Endothelial cell of umbilical vein (primary cell): ENCODE results near the gene SLC25A21. TPM values are rescaled to one million over a fixed set of nuclear protein-coding genes. Genes with fewer than 3 reads are reported as not detected.

Source experiments
- BruUV-seq: library from RNA; stranded (reverse); fragments of 400-500 nt; replicated peaks from 2 replicates; lab custom pipeline; 2021; lab: Mats Ljungman, UMichigan
- CTCF ChIA-PET: fragments of 300-600, 350-600 bp; sonication (Branson Sonifier 250); formaldehyde crosslinking; loops from one replicate; lab custom pipeline; 2021; ENCODE audit warnings: antibody characterized with exemption, inconsistent platforms; lab: Charles Lee
- POLR2A ChIA-PET: fragments of 300-600, 350-600 bp; sonication (Branson Sonifier 250); formaldehyde crosslinking; loops from one replicate; lab custom pipeline; 2021; ENCODE audit warnings: antibody characterized with exemption, inconsistent platforms; lab: Charles Lee
- DNase-seq: peaks from one replicate; pipeline ENCODE4 v3.0.0-alpha.2; 2011; ENCODE audit warnings: low read depth, low spot score
- FAIRE-seq: peaks from 2 replicates; lab custom pipeline; 2011; peaks lifted over from hg19 to GRCh38; lab: Jason Lieb, UNC
- H2AFZ ChIP-seq: 2 replicates; pipeline ENCODE4 v1.6.0; 2012; ENCODE audit warnings: low read depth, low read length, control low read depth, inconsistent platforms
- H3K27ac ChIP-seq: 2 replicates; pipeline ENCODE4 v1.5.1; 2011; ENCODE audit warnings: low read depth, mild to moderate bottlenecking, control low read depth, low read length, moderate library complexity; ENCODE audit not compliant: insufficient read depth
- H3K27me3 ChIP-seq, 2 experiments: 2 replicates each; pipeline versions ENCODE4 v1.6.0 to v1.6.1; 2011; ENCODE audit warnings: low read length in 2 of 2, mixed read lengths in 1 of 2; ENCODE audit not compliant: control insufficient read depth in 2 of 2, insufficient read depth in 2 of 2
- H3K36me3 ChIP-seq, 2 experiments: 2 replicates in 1 of 2; 3 replicates in 1 of 2; pipeline ENCODE4 v1.5.1; 2011; ENCODE audit warnings: low read length in 2 of 2, mild to moderate bottlenecking in 1 of 2, moderate library complexity in 1 of 2; ENCODE audit not compliant: control insufficient read depth in 2 of 2, insufficient read depth in 2 of 2; ENCODE audit errors: extremely low read depth in 1 of 2
- H3K4me1 ChIP-seq: 3 replicates; pipeline ENCODE4 v1.5.1; 2011; ENCODE audit warnings: mild to moderate bottlenecking, low read length; ENCODE audit not compliant: control insufficient read depth, insufficient read depth; ENCODE audit errors: extremely low read depth
- H3K4me2 ChIP-seq: 2 replicates; pipeline ENCODE4 v1.6.1; 2011; ENCODE audit warnings: low read length, control low read depth, mixed read lengths; ENCODE audit not compliant: insufficient read depth
- H3K4me3 ChIP-seq, 3 experiments: fragments of 200-600 bp in 1 of 3; sonication (generic), shearing (Covaris generic) in 1 of 3; replicated peaks in 1 of 3; 2 replicates each; pipeline ENCODE4 v1.5.1; 2011 to 2016; ENCODE audit warnings: control low read depth in 3 of 3, low read length in 3 of 3, mild to moderate bottlenecking in 2 of 3, inconsistent platforms in 1 of 3, low read depth in 1 of 3, moderate library complexity in 1 of 3; ENCODE audit not compliant: insufficient read depth in 1 of 3
- H3K79me2 ChIP-seq: 2 replicates; pipeline ENCODE4 v1.6.0; 2012; ENCODE audit warnings: low read length, inconsistent platforms; ENCODE audit not compliant: control insufficient read depth, insufficient read depth
- H3K9ac ChIP-seq: replicated peaks from 2 replicates; pipeline ENCODE3; 2011; ENCODE audit warnings: low read length, control low read depth; ENCODE audit not compliant: insufficient read depth; ENCODE audit errors: extremely low read depth
- H3K9me1 ChIP-seq: replicated peaks from 3 replicates; pipeline ENCODE4 v1.6.0; 2011; ENCODE audit warnings: mild to moderate bottlenecking, low read length; ENCODE audit not compliant: control insufficient read depth, insufficient read depth; ENCODE audit errors: extremely low read depth
- H3K9me3 ChIP-seq: replicated peaks from 2 replicates; pipeline ENCODE4 v1.5.1; 2012; ENCODE audit warnings: low read length, inconsistent platforms; ENCODE audit not compliant: control insufficient read depth, insufficient read depth
- H4K20me1 ChIP-seq: replicated peaks from 2 replicates; pipeline ENCODE3; 2011; ENCODE audit warnings: mild to moderate bottlenecking, low read length; ENCODE audit not compliant: control insufficient read depth, insufficient read depth; ENCODE audit errors: extremely low read depth
- EZH2 ChIP-seq: IDR thresholded peaks from 2 replicates; pipeline ENCODE4 v1.6.1; 2012; ENCODE audit warnings: borderline replicate concordance, low read depth, mild to moderate bottlenecking, moderate library complexity, low read length, inconsistent platforms; ENCODE audit not compliant: severe bottlenecking
- FOS ChIP-seq: IDR thresholded peaks from 2 replicates; pipeline ENCODE4 v1.6.1; 2011; ENCODE audit warnings: mild to moderate bottlenecking, low read length, moderate library complexity, borderline replicate concordance; ENCODE audit not compliant: insufficient read depth
- GATA2 ChIP-seq: IDR thresholded peaks from 2 replicates; pipeline ENCODE4 v1.7.0; 2011; ENCODE audit warnings: low read depth, mild to moderate bottlenecking, moderate library complexity, mixed read lengths, low read length; ENCODE audit not compliant: insufficient read length, insufficient read depth
- JUN ChIP-seq: IDR thresholded peaks from 2 replicates; pipeline ENCODE4 v1.6.1; 2011; ENCODE audit warnings: borderline replicate concordance, low read depth; ENCODE audit not compliant: insufficient read length, insufficient read depth
- MYC ChIP-seq: IDR thresholded peaks from one replicate; pipeline ENCODE4 v1.6.1; 2011; ENCODE audit warnings: mild to moderate bottlenecking, low read depth, low read length
- POLR2A ChIP-seq: IDR thresholded peaks from 2 replicates; pipeline ENCODE4 v1.6.1; 2012; ENCODE audit warnings: low read depth, mild to moderate bottlenecking, control low read depth, low read length
- POLR2AphosphoS5 ChIP-seq: IDR thresholded peaks from 2 replicates; pipeline ENCODE4 v1.6.1; 2012; ENCODE audit warnings: low read depth, mild to moderate bottlenecking, control low read depth, low read length, moderate library complexity; ENCODE audit not compliant: insufficient read depth
- dilution Hi-C: fragments of 300-500 bp; cut with MboI; formaldehyde crosslinking; loops from one replicate; pipeline ENCODE4 v1.15.0; 2019; ENCODE audit warnings: low sequenced_read_pairs; ENCODE audit not compliant: extremely low pct_ligation_motif_present
- intact Hi-C: fragments of 100-400 bp; cut with micrococcal nuclease; formaldehyde crosslinking; loops from one replicate; pipeline ENCODE4 v1.10.0; 2022
- polyA plus RNA-seq, 4 experiments: library from polyadenylated mRNA; depleted of rRNA in 3 of 4; stranded (reverse) in 3 of 4; unstranded in 1 of 4; fragments of >200 nt; gene quantifications; 2 replicates each; pipeline versions ENCODE4 v1.2.1 to v1.2.3, GENCODE V29; 2011 to 2012; ENCODE audit warnings: missing spikeins in 1 of 4
- total RNA-seq: library from RNA; stranded (reverse); gene quantifications from 2 replicates; pipeline ENCODE4 v1.2.3, GENCODE V29; 2021
- TF ChIP-seq, protein P1 (sequence below), 2 donors: IDR thresholded peaks; 1 replicate in 1 of 2; 2 replicates in 1 of 2; pipeline ENCODE4 v1.5.1; 2011; ENCODE audit warnings: low read length in 2 of 2, mild to moderate bottlenecking in 2 of 2, moderate library complexity in 2 of 2, control low read depth in 1 of 2, inconsistent platforms in 1 of 2, low read depth in 1 of 2; ENCODE audit not compliant: insufficient read depth in 1 of 2; ENCODE audit errors: extremely low read depth in 1 of 2
- TF ChIP-seq, protein P2 (sequence below): IDR thresholded peaks from 2 replicates; pipeline ENCODE4 v1.6.1; 2011; ENCODE audit not compliant: insufficient read depth, insufficient read length

Gene SLC25A21
- total and polyA plus RNA-seq, 2 donors (not counting 3 experiments of a cell fraction or from before 2014, with no cell fraction given), result 0.98 to 1.4 TPM

- dilution Hi-C loops (no loop called here), intact Hi-C loops (loop anchor here (5.0 kb wide), 1 partner anchor 404 kb away; no protein-coding TSS in a partner anchor)
- Histone ChIP-seq H3K9me1 (no peaks in the 10 kb centered on the region), H3K27me3 (peaks cover 0 to 7% of the 10 kb centered on the region in 2 experiments), H3K4me2 (no peak overlapping the region), H3K79me2 (no peaks in the 10 kb centered on the region), H3K9me3 (no peaks in the 10 kb centered on the region), H3K4me3 (no peak overlapping the region), H3K36me3 (no peaks in the 10 kb centered on the region), H2AFZ (no peak overlapping the region), H3K9ac (no peak overlapping the region), H3K4me1 (no peaks in the 10 kb centered on the region), H4K20me1 (no peaks in the 10 kb centered on the region), H3K27ac (no peak overlapping the region)
- no peak for TF ChIP-seq GATA2
- no peak for TF ChIP-seq JUN
- no peak for TF ChIP-seq EZH2
- TF ChIP-seq, protein P1, sequence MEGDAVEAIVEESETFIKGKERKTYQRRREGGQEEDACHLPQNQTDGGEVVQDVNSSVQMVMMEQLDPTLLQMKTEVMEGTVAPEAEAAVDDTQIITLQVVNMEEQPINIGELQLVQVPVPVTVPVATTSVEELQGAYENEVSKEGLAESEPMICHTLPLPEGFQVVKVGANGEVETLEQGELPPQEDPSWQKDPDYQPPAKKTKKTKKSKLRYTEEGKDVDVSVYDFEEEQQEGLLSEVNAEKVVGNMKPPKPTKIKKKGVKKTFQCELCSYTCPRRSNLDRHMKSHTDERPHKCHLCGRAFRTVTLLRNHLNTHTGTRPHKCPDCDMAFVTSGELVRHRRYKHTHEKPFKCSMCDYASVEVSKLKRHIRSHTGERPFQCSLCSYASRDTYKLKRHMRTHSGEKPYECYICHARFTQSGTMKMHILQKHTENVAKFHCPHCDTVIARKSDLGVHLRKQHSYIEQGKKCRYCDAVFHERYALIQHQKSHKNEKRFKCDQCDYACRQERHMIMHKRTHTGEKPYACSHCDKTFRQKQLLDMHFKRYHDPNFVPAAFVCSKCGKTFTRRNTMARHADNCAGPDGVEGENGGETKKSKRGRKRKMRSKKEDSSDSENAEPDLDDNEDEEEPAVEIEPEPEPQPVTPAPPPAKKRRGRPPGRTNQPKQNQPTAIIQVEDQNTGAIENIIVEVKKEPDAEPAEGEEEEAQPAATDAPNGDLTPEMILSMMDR (IDR thresholded peaks at IDR 0.05; ENCODE audit: extremely low read depth in 1 of 2, insufficient read depth in 1 of 2, low read depth in 1 of 2, low read length in 2 of 2), result no peak
- TF ChIP-seq MYC, result no peak
- TF ChIP-seq POLR2AphosphoS5, result no peak
- TF ChIP-seq, protein P2, sequence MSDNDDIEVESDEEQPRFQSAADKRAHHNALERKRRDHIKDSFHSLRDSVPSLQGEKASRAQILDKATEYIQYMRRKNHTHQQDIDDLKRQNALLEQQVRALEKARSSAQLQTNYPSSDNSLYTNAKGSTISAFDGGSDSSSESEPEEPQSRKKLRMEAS, result no peak
- TF ChIP-seq FOS, result no peak
- TF ChIP-seq POLR2A, result no peak
- BruUV-seq, result no TSS peak
- POLR2A ChIA-PET, result no interaction called here
- CTCF ChIA-PET, result interaction anchor here (0.9 to 3.2 kb wide), 9 partner anchors 9 to 401 kb away, joined by 3 to 25 read pairs (median 9); no protein-coding TSS in a partner anchor
- FAIRE-seq (no peak), DNase-seq (no peak)
Measured at GRCh38 chr14:36748610-36749213, 423.7 kb downstream of the SLC25A21 start.
